SK-N-SH (cell line): ENCODE measurements around the gene HOXB2.

Experiments
- GABPA ChIP-seq: IDR thresholded peaks from 2 replicates; pipeline ENCODE4 v1.4.0; 2012; ENCODE audit warnings: low read depth, mild to moderate bottlenecking
- POLR2AphosphoS5 ChIP-seq: IDR thresholded peaks from 2 replicates; pipeline ENCODE4 v1.6.1; 2012; ENCODE audit warnings: low read depth, low read length
- TF ChIP-seq, protein P1 (sequence below): IDR thresholded peaks from 2 replicates; pipeline ENCODE4 v1.4.0; 2012; ENCODE audit warnings: low read depth, borderline replicate concordance
- TF ChIP-seq, protein P2 (sequence below): fragments of 200-600 bp; sonication (generic); IDR thresholded peaks from 2 replicates; pipeline ENCODE4 v1.6.1; 2017; ENCODE audit warnings: antibody characterized with exemption, mild to moderate bottlenecking, moderate library complexity

DNA sequence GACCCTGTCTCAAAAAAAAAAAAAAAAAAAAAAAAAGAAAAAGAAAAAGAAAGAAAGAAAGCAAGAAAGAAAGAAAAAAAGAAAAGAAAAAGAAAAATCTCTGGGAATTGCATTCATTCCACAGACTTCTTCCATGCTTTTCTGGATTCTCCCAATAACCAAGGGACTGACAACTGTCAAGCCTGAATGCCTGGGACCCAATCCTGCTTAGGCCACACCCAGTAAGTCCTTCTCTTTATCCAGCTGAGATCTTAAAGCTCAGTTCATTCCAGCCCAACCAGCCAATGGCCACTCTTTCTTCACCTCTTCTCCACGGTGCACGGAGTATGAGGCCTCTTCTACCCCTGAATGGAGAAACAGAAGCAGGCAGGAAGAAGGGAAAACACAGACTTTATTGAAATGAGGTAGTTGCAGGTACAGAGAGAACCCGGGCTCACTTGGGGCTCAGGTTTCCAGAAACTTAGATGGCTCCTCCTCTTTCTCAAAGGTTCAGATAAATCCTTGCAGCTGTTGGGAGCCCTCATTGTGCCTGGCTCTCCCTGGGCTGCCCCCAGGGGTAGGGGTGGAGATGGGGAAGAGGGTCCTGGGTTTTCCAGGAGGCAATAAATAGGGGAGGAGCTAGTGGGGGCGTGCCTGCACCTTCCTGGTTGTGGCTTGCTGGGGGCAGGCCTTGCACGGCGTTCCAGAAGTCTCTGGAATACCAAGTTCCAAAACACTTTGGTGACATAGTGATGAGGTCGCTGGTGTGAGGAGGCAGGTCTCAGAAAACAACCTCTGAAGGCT lies 16.6 kb downstream of the HOXB2 start:
- TF ChIP-seq, protein P1, sequence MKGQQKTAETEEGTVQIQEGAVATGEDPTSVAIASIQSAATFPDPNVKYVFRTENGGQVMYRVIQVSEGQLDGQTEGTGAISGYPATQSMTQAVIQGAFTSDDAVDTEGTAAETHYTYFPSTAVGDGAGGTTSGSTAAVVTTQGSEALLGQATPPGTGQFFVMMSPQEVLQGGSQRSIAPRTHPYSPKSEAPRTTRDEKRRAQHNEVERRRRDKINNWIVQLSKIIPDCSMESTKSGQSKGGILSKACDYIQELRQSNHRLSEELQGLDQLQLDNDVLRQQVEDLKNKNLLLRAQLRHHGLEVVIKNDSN, result no peak
- TF ChIP-seq POLR2AphosphoS5 (no peak), GABPA (no peak)
- TF ChIP-seq, protein P2, sequence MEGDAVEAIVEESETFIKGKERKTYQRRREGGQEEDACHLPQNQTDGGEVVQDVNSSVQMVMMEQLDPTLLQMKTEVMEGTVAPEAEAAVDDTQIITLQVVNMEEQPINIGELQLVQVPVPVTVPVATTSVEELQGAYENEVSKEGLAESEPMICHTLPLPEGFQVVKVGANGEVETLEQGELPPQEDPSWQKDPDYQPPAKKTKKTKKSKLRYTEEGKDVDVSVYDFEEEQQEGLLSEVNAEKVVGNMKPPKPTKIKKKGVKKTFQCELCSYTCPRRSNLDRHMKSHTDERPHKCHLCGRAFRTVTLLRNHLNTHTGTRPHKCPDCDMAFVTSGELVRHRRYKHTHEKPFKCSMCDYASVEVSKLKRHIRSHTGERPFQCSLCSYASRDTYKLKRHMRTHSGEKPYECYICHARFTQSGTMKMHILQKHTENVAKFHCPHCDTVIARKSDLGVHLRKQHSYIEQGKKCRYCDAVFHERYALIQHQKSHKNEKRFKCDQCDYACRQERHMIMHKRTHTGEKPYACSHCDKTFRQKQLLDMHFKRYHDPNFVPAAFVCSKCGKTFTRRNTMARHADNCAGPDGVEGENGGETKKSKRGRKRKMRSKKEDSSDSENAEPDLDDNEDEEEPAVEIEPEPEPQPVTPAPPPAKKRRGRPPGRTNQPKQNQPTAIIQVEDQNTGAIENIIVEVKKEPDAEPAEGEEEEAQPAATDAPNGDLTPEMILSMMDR, result no peak
